IMR-90 (cell line): Measurements from ENCODE around the gene DRICH1. TPM values are rescaled to one million over a fixed set of nuclear protein-coding genes. Genes with fewer than 3 reads are reported as not detected.

ENCODE experiments used
- ATAC-seq: fragments of 200-7000 bp; cut with Tn5 transposase; 2 replicates; pipeline ENCODE4 v1.9.1; 2020; ENCODE audit warnings: low read depth, mild to moderate bottlenecking, moderate library complexity
- BruUV-seq: library from RNA; stranded (reverse); fragments of 400-500 nt; replicated peaks from 2 replicates; lab custom pipeline; 2021; lab: Mats Ljungman, UMichigan
- CTCF ChIA-PET: fragments of 300-600 bp; formaldehyde crosslinking; extraction: SDS; loops from one replicate; lab custom pipeline; 2021; ENCODE audit warnings: antibody characterized with exemption; lab: Yijun Ruan, JAX
- POLR2A ChIA-PET: fragments of 300-600 bp; sonication (Branson Sonifier 250); formaldehyde crosslinking; loops from one replicate; lab custom pipeline; 2022; ENCODE audit warnings: antibody characterized with exemption; ENCODE audit not compliant: unreplicated experiment; lab: Charles Lee
- DNase-seq: peaks from one replicate; pipeline ENCODE4 v3.0.0; 2013
- H2AFZ ChIP-seq: replicated peaks from 2 replicates; pipeline ENCODE3; 2013; ENCODE audit warnings: low read length, mild to moderate bottlenecking; ENCODE audit not compliant: poor library complexity
- H2AK5ac ChIP-seq: 2 replicates; pipeline ENCODE4 v1.6.1; 2013; ENCODE audit warnings: low read depth, low read length, inconsistent platforms
- H2AK9ac ChIP-seq: replicated peaks from 2 replicates; pipeline ENCODE3; 2013; ENCODE audit warnings: mild to moderate bottlenecking, low read depth, low read length, moderate library complexity; ENCODE audit not compliant: poor library complexity
- H2BK120ac ChIP-seq: 2 replicates; pipeline ENCODE4 v1.6.1; 2013; ENCODE audit warnings: low read depth, low read length, inconsistent platforms
- H2BK15ac ChIP-seq: 3 replicates; pipeline ENCODE4 v1.6.1; 2013; ENCODE audit warnings: low read depth, low read length, inconsistent platforms
- H2BK20ac ChIP-seq: 2 replicates; pipeline ENCODE4 v1.6.1; 2013; ENCODE audit warnings: low read depth, mild to moderate bottlenecking, inconsistent platforms, low read length, moderate library complexity
- H2BK5ac ChIP-seq: 2 replicates; pipeline ENCODE4 v1.6.1; 2013; ENCODE audit warnings: mild to moderate bottlenecking, low read depth, low read length, inconsistent platforms; ENCODE audit not compliant: poor library complexity, severe bottlenecking
- H3K14ac ChIP-seq: replicated peaks from 2 replicates; pipeline ENCODE4 v1.6.1; 2013; ENCODE audit warnings: low read depth, low read length, inconsistent platforms
- H3K18ac ChIP-seq: 2 replicates; pipeline ENCODE4 v1.6.1; 2013; ENCODE audit warnings: low read depth, low read length, control low read depth
- H3K23ac ChIP-seq: 2 replicates; pipeline ENCODE4 v1.6.1; 2013; ENCODE audit warnings: low read depth, low read length, inconsistent platforms
- H3K27ac ChIP-seq: 2 replicates; pipeline ENCODE4 v1.5.1; 2013; ENCODE audit warnings: mild to moderate bottlenecking, control low read depth, low read length; ENCODE audit not compliant: insufficient read depth
- H3K27me3 ChIP-seq: 2 replicates; pipeline ENCODE4 v1.6.1; 2013; ENCODE audit warnings: low read length; ENCODE audit not compliant: control insufficient read depth, insufficient read depth
- H3K36me3 ChIP-seq: 2 replicates; pipeline ENCODE4 v1.6.1; 2013; ENCODE audit warnings: low read length, mixed read lengths; ENCODE audit not compliant: control insufficient read depth, insufficient read depth
- H3K4ac ChIP-seq: 2 replicates; pipeline ENCODE4 v1.6.1; 2013; ENCODE audit warnings: low read depth, low read length, inconsistent platforms
- H3K4me1 ChIP-seq: 2 replicates; pipeline ENCODE4 v1.6.1; 2013; ENCODE audit warnings: low read length, mixed read lengths; ENCODE audit not compliant: control insufficient read depth, insufficient read depth
- H3K4me2 ChIP-seq: 2 replicates; pipeline ENCODE4 v1.6.1; 2013; ENCODE audit warnings: low read depth, mild to moderate bottlenecking, control low read depth, low read length, moderate library complexity
- H3K4me3 ChIP-seq: 2 replicates; pipeline ENCODE4 v1.5.1; 2013; ENCODE audit warnings: low read depth, mild to moderate bottlenecking, control low read depth, low read length, moderate library complexity; ENCODE audit not compliant: insufficient read depth
- H3K56ac ChIP-seq: 2 replicates; pipeline ENCODE4 v1.6.1; 2013; ENCODE audit warnings: low read length, inconsistent platforms; ENCODE audit not compliant: insufficient read depth; ENCODE audit errors: extremely low read depth
- H3K79me1 ChIP-seq, 2 experiments: 2 replicates each; pipeline ENCODE4 v1.6.1; 2013; ENCODE audit warnings: low read length in 2 of 2, inconsistent platforms in 1 of 2, low read depth in 1 of 2
- H3K9ac ChIP-seq: 2 replicates; pipeline ENCODE4 v1.6.1; 2013; ENCODE audit warnings: low read depth, low read length, control low read depth
- H3K9me1 ChIP-seq: 2 replicates; pipeline ENCODE4 v1.6.1; 2013; ENCODE audit warnings: low read length, inconsistent platforms; ENCODE audit not compliant: insufficient read depth
- H3K9me3 ChIP-seq: 2 replicates; pipeline ENCODE4 v1.6.1; 2013; ENCODE audit warnings: low read length; ENCODE audit not compliant: control insufficient read depth, insufficient read depth
- H4K20me1 ChIP-seq: 2 replicates; pipeline ENCODE4 v1.6.1; 2013; ENCODE audit warnings: low read length, inconsistent platforms; ENCODE audit not compliant: insufficient read depth
- H4K5ac ChIP-seq: 2 replicates; pipeline ENCODE4 v1.6.1; 2013; ENCODE audit warnings: mild to moderate bottlenecking, low read depth, low read length, control low read depth
- H4K8ac ChIP-seq, 2 experiments: 2 replicates each; pipeline ENCODE4 v1.6.1; 2013; ENCODE audit warnings: low read depth in 2 of 2, low read length in 2 of 2, control low read depth in 1 of 2, inconsistent platforms in 1 of 2
- H4K91ac ChIP-seq: 2 replicates; pipeline ENCODE4 v1.6.1; 2013; ENCODE audit warnings: low read depth, low read length, inconsistent platforms; ENCODE audit not compliant: insufficient read depth
- CHD1 ChIP-seq: IDR thresholded peaks from 2 replicates; pipeline ENCODE4 v1.6.1; 2012; ENCODE audit warnings: low read depth, low read length, improper control_type of control experiment
- MAZ ChIP-seq: IDR thresholded peaks from 2 replicates; pipeline ENCODE4 v1.6.1; 2012; ENCODE audit warnings: low read depth, mild to moderate bottlenecking, low read length, improper control_type of control experiment, moderate library complexity, borderline replicate concordance
- NFE2L2 ChIP-seq: fragments of 150-350 bp; IDR thresholded peaks from 2 replicates; pipeline ENCODE4 v1.6.1; 2016; ENCODE audit warnings: low read depth, mild to moderate bottlenecking, low read length
- WGBS, 2 experiments: methylation state at CpG; one replicate each; pipeline versions ENCODE4 v1.1.5 to v1.1.7; 2013; ENCODE audit warnings: missing lambda C conversion rate in 2 of 2; ENCODE audit not compliant: insufficient read length in 1 of 2; ENCODE audit errors: extremely low coverage in 2 of 2; 5-methylcytosine and 5-hydroxymethylcytosine counted together
- dilution Hi-C: fragments of 300-500 bp; cut with HindIII; formaldehyde crosslinking; loops from one replicate; pipeline ENCODE4 v1.14.3; 2018; ENCODE audit warnings: low sequenced_read_pairs; ENCODE audit not compliant: unreplicated experiment
- in situ Hi-C: fragments of 300-500 bp; cut with MboI; formaldehyde crosslinking; loops from 3 replicates; pipeline ENCODE4 v1.14.3; 2019; ENCODE audit warnings: low sequenced_read_pairs, inconsistent platforms, mixed read lengths
- intact Hi-C: fragments of 100-400 bp; cut with micrococcal nuclease; formaldehyde crosslinking; loops from 2 replicates; pipeline ENCODE4 v1.10.0; 2022
- polyA plus RNA-seq, 3 experiments: library from polyadenylated mRNA; depleted of rRNA; stranded (reverse); fragments of >200 nt; gene quantifications; 2 replicates each; pipeline ENCODE4 v1.2.3, GENCODE V29; 2012; ENCODE audit warnings: low replicate concordance in 1 of 3
- total RNA-seq: library from RNA; depleted of rRNA; stranded (reverse); fragments of >200 nt; gene quantifications from 2 replicates; pipeline ENCODE4 v1.2.3, GENCODE V29; 2012

DRICH1 gene
- total and polyA plus RNA-seq, 2 of the 4 experiments (the other 2 are of a cell fraction): 0.14 TPM; not detected in 1

- no peak for ATAC-seq
- no peak overlapping the region for H2BK15ac ChIP-seq
- ChIA-PET POLR2A (no interaction called here), CTCF (no interaction called here)
- no peak overlapping the region for H3K4ac ChIP-seq
- H4K5ac ChIP-seq: no peak overlapping the region
- no peak overlapping the region for H3K9ac ChIP-seq
- H2AFZ ChIP-seq: no peak overlapping the region
- no peak overlapping the region for H2AK5ac ChIP-seq
- no peaks in the 10 kb centered on the region for H3K27me3 ChIP-seq
- no peak overlapping the region for H3K4me2 ChIP-seq
- no peak overlapping the region for H4K8ac ChIP-seq
- intact Hi-C loops (no loop called here), dilution Hi-C loops (no loop called here), in situ Hi-C loops (no loop called here)
- WGBS, 2 experiments: 85% methylated on average over 5 of the region's 7 CpGs; no CpG with 5 or more reads in 1 of the 2 experiments
- no peak overlapping the region for H3K27ac ChIP-seq
- no peak overlapping the region for H3K56ac ChIP-seq
- H4K20me1 ChIP-seq: no peaks in the 10 kb centered on the region; the same call in 1 of the 2 replicates
- no peaks in the 10 kb centered on the region for H3K79me1 ChIP-seq
- DNase-seq: no peak
- BruUV-seq: no TSS peak
- no peak overlapping the region for H2BK20ac ChIP-seq
- H3K36me3 ChIP-seq: peaks cover 1% of the 10 kb centered on the region; the same call in 1 of the 2 replicates
- H3K9me3 ChIP-seq: no peaks in the 10 kb centered on the region
- H3K4me1 ChIP-seq: no peaks in the 10 kb centered on the region
- no peak overlapping the region for H3K4me3 ChIP-seq
- no peak overlapping the region for H2BK120ac ChIP-seq
- no peak overlapping the region for H3K18ac ChIP-seq
- no peak overlapping the region for H3K14ac ChIP-seq
- no peak overlapping the region for H2AK9ac ChIP-seq
- TF ChIP-seq MAZ (no peak), CHD1 (no peak), NFE2L2 (no peak)
- peaks cover 5% of the 10 kb centered on the region; the same call in 1 of the 2 replicates for H3K9me1 ChIP-seq
- H4K91ac ChIP-seq: no peak overlapping the region
- H3K23ac ChIP-seq: no peak overlapping the region
- H2BK5ac ChIP-seq: no peak overlapping the region
Measured at GRCh38 chr22:23652286-23652685, 20.2 kb upstream of the DRICH1 start.
